K562 (cell line): ENCODE data around the gene OPTN. TPM values are rescaled to one million over a fixed set of nuclear protein-coding genes. Genes with fewer than 3 reads are reported as not detected.
A peak's percentile ranks its signal among the peaks of the same experiment; 100 is the strongest.

Source experiments
- CBFA2T2 ChIP-seq: fragments of 450-650 bp; conservative IDR thresholded peaks from 2 replicates; pipeline ENCODE4 v1.6.1; 2017; ENCODE audit warnings: mild to moderate bottlenecking
- CEBPB ChIP-seq: fragments of 450-650 bp; IDR thresholded peaks from 2 replicates; pipeline ENCODE4 v1.6.1; 2016; ENCODE audit warnings: missing genetic modification characterization, missing compliant biosample characterization
- CREBBP ChIP-seq: IDR thresholded peaks from one replicate; pipeline ENCODE4 v1.6.1; 2012; ENCODE audit warnings: low read depth, mild to moderate bottlenecking, control low read depth, inconsistent platforms, low read length
- FOXK2 ChIP-seq, 2 experiments: fragments of 450-650 bp; IDR thresholded peaks in 1 of 2; conservative IDR thresholded peaks in 1 of 2; 2 replicates each; pipeline ENCODE4 v1.6.1; 2016; ENCODE audit warnings: low read depth in 2 of 2, mild to moderate bottlenecking in 1 of 2
- GATA2 ChIP-seq: sonication (generic); formaldehyde crosslinking; IDR thresholded peaks from 2 replicates; pipeline ENCODE4 v1.4.0; 2020; ENCODE audit warnings: mild to moderate bottlenecking, missing genetic modification reagents
- HDAC3 ChIP-seq: fragments of 450-650 bp; IDR thresholded peaks from 2 replicates; pipeline ENCODE4 v1.6.1; 2018; ENCODE audit warnings: borderline replicate concordance, mild to moderate bottlenecking, moderate library complexity; ENCODE audit not compliant: partially characterized antibody
- KLF16 ChIP-seq: IDR thresholded peaks from 2 replicates; pipeline ENCODE4 v1.6.1; 2016; ENCODE audit warnings: antibody characterized with exemption
- MITF ChIP-seq: IDR thresholded peaks from 2 replicates; pipeline ENCODE4 v1.6.1; 2014; ENCODE audit warnings: antibody characterized with exemption
- NCOR1 ChIP-seq: fragments of 450-650 bp; IDR thresholded peaks from 2 replicates; pipeline ENCODE4 v1.6.1; 2016; ENCODE audit warnings: mild to moderate bottlenecking, moderate library complexity
- NFE2 ChIP-seq: IDR thresholded peaks from 2 replicates; pipeline ENCODE4 v1.6.1; 2014; ENCODE audit warnings: antibody characterized with exemption, low read depth
- SMAD1 ChIP-seq: fragments of 150-350 bp; IDR thresholded peaks from 2 replicates; pipeline ENCODE4 v1.6.1; 2014; ENCODE audit warnings: low read length, low read depth; ENCODE audit not compliant: partially characterized antibody
- SMAD4 ChIP-seq: fragments of 250-450 bp; sonication (Bioruptor Pico); conservative IDR thresholded peaks from 2 replicates; pipeline ENCODE4 v1.8.0; 2021; ENCODE audit warnings: inconsistent platforms, mild to moderate bottlenecking, moderate library complexity
- SMARCA4 ChIP-seq: fragments of 450-650 bp; IDR thresholded peaks from 2 replicates; pipeline ENCODE4 v1.6.1; 2016
- SMARCE1 ChIP-seq: fragments of 450-650 bp; IDR thresholded peaks from 2 replicates; pipeline ENCODE4 v1.7.1; 2016; ENCODE audit warnings: mild to moderate bottlenecking
- SRF ChIP-seq, 2 experiments: fragments of 250-450, 450-650 bp in 1 of 2; sonication (Bioruptor Pico) in 1 of 2; sonication (generic) in 1 of 2; formaldehyde crosslinking; IDR thresholded peaks; 2 replicates each; pipeline versions ENCODE4 v1.5.0 to v1.5.1; 2020 to 2022; ENCODE audit warnings: mild to moderate bottlenecking in 1 of 2, missing genetic modification reagents in 1 of 2
- TRIM24 ChIP-seq, 2 experiments: fragments of 450-650 bp; IDR thresholded peaks; 2 replicates each; pipeline ENCODE4 v1.6.1; 2016
- XRCC4 ChIP-seq: IDR thresholded peaks from one replicate; pipeline ENCODE4 v1.6.1; 2011; ENCODE audit not compliant: insufficient read depth, insufficient read length; ENCODE audit errors: extremely low read depth
- ZEB2 ChIP-seq: fragments of 450-650 bp; IDR thresholded peaks from 2 replicates; pipeline ENCODE4 v1.6.1; 2016
- ZFP1 ChIP-seq: fragments of 450-650 bp; formaldehyde crosslinking; IDR thresholded peaks from 2 replicates; pipeline ENCODE4 v1.4.0; 2020; ENCODE audit warnings: mild to moderate bottlenecking, mixed read lengths
- ZKSCAN8 ChIP-seq: fragments of 200-800 bp; sonication (Bioruptor generic); IDR thresholded peaks from 2 replicates; pipeline ENCODE4 v1.6.1; 2016; ENCODE audit warnings: missing genetic modification characterization, missing compliant biosample characterization
- ZNF253 ChIP-seq: fragments of 250-450 bp; sonication (Bioruptor Pico); conservative IDR thresholded peaks from 2 replicates; pipeline ENCODE4 v1.6.1; 2021; ENCODE audit warnings: mild to moderate bottlenecking
- ZNF764 ChIP-seq: fragments of 250-450 bp; sonication (Bioruptor Pico); IDR thresholded peaks from 2 replicates; pipeline ENCODE4 v1.4.0; 2020; ENCODE audit warnings: low read depth, mild to moderate bottlenecking, moderate library complexity
- ZNF77 ChIP-seq: fragments of 250-450 bp; sonication (Bioruptor Pico); IDR thresholded peaks from 2 replicates; pipeline ENCODE4 v1.5.0; 2020
- polyA plus RNA-seq, 8 experiments: library from polyadenylated mRNA; depleted of rRNA in 4 of 8; stranded (reverse) in 5 of 8; unstranded in 3 of 8; fragments of >200 nt; fragmentation: Nextera tagmentation in 2 of 8; fragmentation: Illumina TruSeq in 1 of 8; extraction: Ambion mirVana in 2 of 8; extraction: Trizol in 1 of 8; gene quantifications; 2 replicates each; pipeline versions ENCODE4 v1.2.1 to v1.2.3, GENCODE V29; 2011 to 2014; ENCODE audit warnings: inconsistent platforms in 1 of 8, missing spikeins in 1 of 8
- total RNA-seq, 7 experiments: library from RNA; depleted of rRNA in 6 of 7; stranded (reverse); fragments of >200 nt in 6 of 7; fragmentation: Illumina TruSeq in 2 of 7; extraction: Trizol in 2 of 7; gene quantifications; 2 replicates each; pipeline versions ENCODE4 v1.2.1 to v1.2.3, GENCODE V29; 2011 to 2021; ENCODE audit warnings: low replicate concordance in 1 of 7
- TF ChIP-seq, protein P1 (sequence below), 2 experiments: fragments of 450-650 bp; IDR thresholded peaks; 2 replicates each; pipeline ENCODE4 v1.6.1; 2016
- TF ChIP-seq, protein P2 (sequence below): fragments of 250-450 bp; sonication (Bioruptor Pico); IDR thresholded peaks from 2 replicates; pipeline ENCODE4 v1.4.0; 2020; ENCODE audit warnings: mild to moderate bottlenecking, moderate library complexity

The OPTN gene
- total and polyA plus RNA-seq, 9 of the 15 experiments (the other 6 are each of a cell fraction or from before 2014, with no cell fraction given): 2.2 to 6.8 (median 5.0) TPM

GRCh38 chr10:13091801-13092200 lies 8.2 kb upstream of the OPTN start (continued):
- TF ChIP-seq MITF (no peak), SRF (CRISPR knock-in tag; IDR thresholded peaks at IDR 0.05) (no peak), SMAD4 (CRISPR knock-in tag) (no peak), CEBPB (tag) (peak; percentile 52), ZEB2 (no peak), XRCC4 (no peak), HDAC3 (no peak), CBFA2T2 (peak; percentile 85), FOXK2 (conservative IDR thresholded peaks at IDR 0.05 in 1 of 2, IDR thresholded peaks at IDR 0.05 in 1 of 2; ENCODE audit: low read depth in 2 of 2) (no peak), SMARCE1 (peak; percentile 60; the same call in 1 of the 2 replicates), ZNF253 (CRISPR knock-in tag) (no peak), TRIM24 (IDR thresholded peaks at IDR 0.05) (peak; percentile 55 to 76; a peak in 3 of 4 replicates), NFE2 (no peak), ZNF764 (CRISPR knock-in tag) (no peak), ZFP1 (CRISPR knock-in tag) (no peak), NCOR1 (peak; percentile 86), SMARCA4 (peak; percentile 85), ZKSCAN8 (CRISPR knock-in tag) (no peak), CREBBP (no peak), ZNF77 (CRISPR knock-in tag) (no peak), GATA2 (no peak; the same call in 1 of the 2 replicates), SMAD1 (no peak), KLF16 (0 out of 2 replicates have a peak, but pooled peaks have one; percentile 53)
- TF ChIP-seq, protein P1, sequence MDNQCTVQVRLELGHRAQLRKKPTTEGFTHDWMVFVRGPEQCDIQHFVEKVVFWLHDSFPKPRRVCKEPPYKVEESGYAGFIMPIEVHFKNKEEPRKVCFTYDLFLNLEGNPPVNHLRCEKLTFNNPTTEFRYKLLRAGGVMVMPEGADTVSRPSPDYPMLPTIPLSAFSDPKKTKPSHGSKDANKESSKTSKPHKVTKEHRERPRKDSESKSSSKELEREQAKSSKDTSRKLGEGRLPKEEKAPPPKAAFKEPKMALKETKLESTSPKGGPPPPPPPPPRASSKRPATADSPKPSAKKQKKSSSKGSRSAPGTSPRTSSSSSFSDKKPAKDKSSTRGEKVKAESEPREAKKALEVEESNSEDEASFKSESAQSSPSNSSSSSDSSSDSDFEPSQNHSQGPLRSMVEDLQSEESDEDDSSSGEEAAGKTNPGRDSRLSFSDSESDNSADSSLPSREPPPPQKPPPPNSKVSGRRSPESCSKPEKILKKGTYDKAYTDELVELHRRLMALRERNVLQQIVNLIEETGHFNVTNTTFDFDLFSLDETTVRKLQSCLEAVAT (IDR thresholded peaks at IDR 0.05): no peak
- TF ChIP-seq, protein P2, sequence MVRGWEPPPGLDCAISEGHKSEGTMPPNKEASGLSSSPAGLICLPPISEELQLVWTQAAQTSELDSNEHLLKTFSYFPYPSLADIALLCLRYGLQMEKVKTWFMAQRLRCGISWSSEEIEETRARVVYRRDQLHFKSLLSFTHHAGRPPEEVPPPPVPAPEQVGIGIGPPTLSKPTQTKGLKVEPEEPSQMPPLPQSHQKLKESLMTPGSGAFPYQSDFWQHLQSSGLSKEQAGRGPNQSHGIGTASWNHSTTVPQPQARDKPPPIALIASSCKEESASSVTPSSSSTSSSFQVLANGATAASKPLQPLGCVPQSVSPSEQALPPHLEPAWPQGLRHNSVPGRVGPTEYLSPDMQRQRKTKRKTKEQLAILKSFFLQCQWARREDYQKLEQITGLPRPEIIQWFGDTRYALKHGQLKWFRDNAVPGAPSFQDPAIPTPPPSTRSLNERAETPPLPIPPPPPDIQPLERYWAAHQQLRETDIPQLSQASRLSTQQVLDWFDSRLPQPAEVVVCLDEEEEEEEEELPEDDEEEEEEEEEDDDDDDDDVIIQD (CRISPR knock-in tag): no peak
